HEK293T (cell line): ENCODE data around the gene PXDC1.

Experiments used
- ELF4 ChIP-seq: fragments of 450-650 bp; IDR thresholded peaks from 2 replicates; pipeline ENCODE4 v1.6.1; 2017; ENCODE audit warnings: antibody characterized with exemption
- HDGF ChIP-seq: fragments of 450-650 bp; IDR thresholded peaks from 2 replicates; pipeline ENCODE4 v1.6.1; 2017; ENCODE audit warnings: antibody characterized with exemption, borderline replicate concordance
- LEF1 ChIP-seq: fragments of 450-650 bp; IDR thresholded peaks from 2 replicates; pipeline ENCODE4 v1.6.1; 2017; ENCODE audit warnings: mild to moderate bottlenecking, borderline replicate concordance
- SP1 ChIP-seq: fragments of 450-650 bp; IDR thresholded peaks from 2 replicates; pipeline ENCODE4 v1.6.1; 2017

DNA sequence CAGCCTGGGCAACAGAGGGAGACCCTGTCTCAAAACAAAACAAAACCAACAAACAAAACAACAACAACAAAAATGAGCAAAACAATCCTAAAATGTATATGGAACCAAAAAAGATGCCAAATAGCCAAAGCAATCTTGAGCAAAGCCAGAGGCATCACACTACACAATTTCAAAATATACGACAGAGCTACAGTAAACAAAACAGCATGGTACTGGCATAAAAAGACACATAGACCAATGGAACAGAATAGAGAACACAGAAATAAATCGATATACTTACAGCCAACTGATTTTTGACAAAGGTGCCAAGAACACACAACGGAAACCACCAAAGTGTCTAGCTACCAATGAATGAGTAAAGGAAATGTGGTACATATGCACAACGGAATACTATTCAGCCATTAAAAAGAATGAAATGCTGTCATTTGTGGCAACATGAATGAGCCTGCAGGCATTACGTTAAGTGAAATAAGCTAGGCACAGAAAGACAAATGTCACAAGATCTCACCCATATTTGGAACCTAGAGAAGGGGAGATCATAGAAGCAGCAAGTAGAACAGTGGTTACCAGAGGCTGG, 16.4 kb downstream of the PXDC1 start:
- TF ChIP-seq ELF4 (no peak), HDGF (no peak), LEF1 (no peak), SP1 (no peak)
